Bronchial smooth muscle cell (primary cell): ENCODE data around the gene LHB. TPM values are rescaled to one million over a fixed set of nuclear protein-coding genes. Genes with fewer than 3 reads are reported as not detected.

Experiments
- total RNA-seq: library from RNA; depleted of rRNA; stranded (reverse); fragments of >200 nt; gene quantifications from 2 replicates; pipeline ENCODE4 v1.2.1, GENCODE V29; 2014

LHB gene
- not detected in 2 replicates for total RNA-seq

GRCh38 chr19:49017041-49017665 is at the start of gene LHB:
LHB (minus strand) TSS chr19:49017091; CDS start chr19:49017081, 10 bp downstream.

GRCh38 chr19:49064768-49065611 is 48.1 kb upstream of the LHB start, which contains the start of gene NTF4:
NTF4 (minus strand) TSS chr19:49064818; CDS start chr19:49061997, 2,821 bp downstream.

GRCh38 chr19:49057636-49058234 is 40.8 kb upstream of the LHB start, which contains the start of gene CGB7:
CGB7 (minus strand) TSS chr19:49057749; CDS start chr19:49055375, 2,374 bp downstream.

GRCh38 chr19:49049011-49049410 is 32.1 kb upstream of the LHB start, which contains the start of gene CGB8:
CGB8 (minus strand) TSS chr19:49049111; CDS start chr19:49048739, 372 bp downstream.

GRCh38 chr19:49043548-49043947 is 26.7 kb upstream of the LHB start, which contains the start of gene CGB5:
CGB5 (plus strand) TSS chr19:49043848; CDS start chr19:49044210, 362 bp downstream.

GRCh38 chr19:49036815-49037214 is 19.9 kb upstream of the LHB start, which contains the start of gene CGB1:
CGB1 (minus strand) TSS chr19:49036895; CDS start chr19:49036711, 184 bp downstream.

GRCh38 chr19:49031642-49032301 is 14.9 kb upstream of the LHB start, which contains the start of gene CGB2:
CGB2 (plus strand) TSS chr19:49031890; CDS start chr19:49032096, 206 bp downstream.

GRCh38 chr19:49024233-49024632 is 7.3 kb upstream of the LHB start, which contains the start of gene CGB3:
CGB3 (minus strand) TSS chr19:49024333; CDS start chr19:49023971, 362 bp downstream.

GRCh38 chr19:48993175-48994034 is 23.5 kb downstream of the LHB start, which contains the start of the genes GYS1 and RUVBL2:
GYS1 (minus strand) TSS chr19:48993309; CDS start chr19:48993112, 197 bp downstream.
RUVBL2 (plus strand) TSS chr19:48993887; CDS start chr19:48993912, 25 bp downstream.

Other genes with a start within 250 kb of the LHB start
- 22.2 and 27.1 TPM in 2 replicates for gene BCAT2, start 206.1 kb downstream of the LHB start, total RNA-seq
- gene HSD17B14, start 180.6 kb downstream of the LHB start, total RNA-seq, result 5.5 and 15.9 TPM in 2 replicates
- 14.3 and 18.6 TPM in 2 replicates for gene PLEKHA4, start 148.5 kb downstream of the LHB start, total RNA-seq
- gene PPP1R15A, start 144.7 kb downstream of the LHB start, total RNA-seq, result 48.1 and 56.8 TPM in 2 replicates
- gene TULP2, start 118.3 kb downstream of the LHB start, total RNA-seq, result 0.26 and 0.32 TPM in 2 replicates
- gene NUCB1, start 116.8 kb downstream of the LHB start, total RNA-seq, result 149 and 199 TPM in 2 replicates
- gene DHDH, start 83.4 kb downstream of the LHB start, total RNA-seq, result 1.6 TPM in 1 of 2 replicates, not detected in the other
- 70.6 and 113 TPM in 2 replicates for gene BAX, start 62.2 kb downstream of the LHB start, total RNA-seq
- gene FTL, start 51.8 kb downstream of the LHB start, total RNA-seq, result 4,288 and 4,455 TPM in 2 replicates
- 20.4 and 22.7 TPM in 2 replicates for gene GYS1, start 23.8 kb downstream of the LHB start, total RNA-seq
- gene RUVBL2, start 23.2 kb downstream of the LHB start, total RNA-seq, result 166 and 207 TPM in 2 replicates
- gene CGB3, start 7.2 kb upstream of the LHB start, total RNA-seq, result not detected in 2 replicates
- gene CGB2, start 14.8 kb upstream of the LHB start, total RNA-seq, result not detected in 2 replicates
- not detected in 2 replicates for gene CGB1, start 19.8 kb upstream of the LHB start, total RNA-seq
- 0.16 TPM in 1 of 2 replicates, not detected in the other for gene CGB5, start 26.8 kb upstream of the LHB start, total RNA-seq
- not detected in 2 replicates for gene CGB8, start 32.0 kb upstream of the LHB start, total RNA-seq
- gene CGB7, start 40.7 kb upstream of the LHB start, total RNA-seq, result 0.17 and 0.47 TPM in 2 replicates
- gene NTF4, start 47.7 kb upstream of the LHB start, total RNA-seq, result 0.16 and 0.17 TPM in 2 replicates
- not detected in 2 replicates for gene KCNA7, start 55.6 kb upstream of the LHB start, total RNA-seq
- 128 and 142 TPM in 2 replicates for gene SNRNP70, start 68.4 kb upstream of the LHB start, total RNA-seq
- gene LIN7B, start 97.3 kb upstream of the LHB start, total RNA-seq, result 12.0 and 13.3 TPM in 2 replicates
- 0.16 and 0.77 TPM in 2 replicates for gene C19orf73, start 102.1 kb upstream of the LHB start, total RNA-seq
- gene PPFIA3, start 102.5 kb upstream of the LHB start, total RNA-seq, result 1.0 and 2.0 TPM in 2 replicates
- gene HRC, start 138.3 kb upstream of the LHB start, total RNA-seq, result 0.09 TPM in 1 of 2 replicates, not detected in the other
- 16.5 and 17.5 TPM in 2 replicates for gene TRPM4, start 140.7 kb upstream of the LHB start, total RNA-seq